Putamen (tissue), 1 donor: ENCODE data around the gene GPANK1.
"Not testable (repeated sequence)": the region's sequence is repeated elsewhere in the genome, so short reads cannot be mapped to it uniquely, and the experiment has no call there.

Experiments
- DNase-seq: peaks from one replicate; pipeline ENCODE4 v3.0.0-alpha.2; 2016; ENCODE audit warnings: low spot score

Gene GPANK1

DNA sequence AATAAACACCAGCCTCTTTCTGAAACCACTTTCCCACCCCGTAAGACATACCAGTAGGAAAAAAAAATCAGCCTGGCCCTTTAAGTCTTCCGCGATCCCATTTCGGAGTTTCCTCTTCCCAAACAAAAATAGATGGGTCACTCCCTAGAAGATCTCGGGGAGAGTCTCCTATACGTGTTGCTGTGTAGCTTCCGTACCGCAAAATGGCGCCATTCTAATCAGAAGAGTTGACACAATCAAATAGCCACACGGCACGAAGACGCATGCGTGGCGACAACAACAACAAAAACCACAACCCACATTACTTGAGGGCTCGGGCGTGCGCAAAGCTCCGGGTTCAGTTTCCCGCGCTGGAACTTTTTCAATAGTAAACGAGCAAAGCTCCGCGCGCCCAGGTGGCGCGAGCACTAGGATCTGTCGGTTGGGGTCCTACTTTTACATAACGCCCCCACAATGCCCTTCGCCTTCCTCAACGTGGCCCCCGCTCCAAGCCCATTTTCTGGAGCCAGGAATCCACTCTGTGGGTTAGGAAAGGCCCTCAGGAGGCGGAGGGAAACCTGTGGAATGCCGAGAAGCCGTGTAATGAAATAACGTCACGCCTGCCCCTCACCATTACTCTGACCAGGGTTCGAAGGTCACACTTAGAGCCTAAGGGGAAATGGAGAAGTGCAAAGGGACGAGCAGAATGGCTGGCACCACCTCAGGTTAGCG lies at the start of gene GPANK1:
GPANK1 (minus strand) TSS at position 208 of the 711 bp plus-strand sequence. CDS start 519 bp downstream, outside the sequence.
- DNase-seq = peak; percentile 95

DNA sequence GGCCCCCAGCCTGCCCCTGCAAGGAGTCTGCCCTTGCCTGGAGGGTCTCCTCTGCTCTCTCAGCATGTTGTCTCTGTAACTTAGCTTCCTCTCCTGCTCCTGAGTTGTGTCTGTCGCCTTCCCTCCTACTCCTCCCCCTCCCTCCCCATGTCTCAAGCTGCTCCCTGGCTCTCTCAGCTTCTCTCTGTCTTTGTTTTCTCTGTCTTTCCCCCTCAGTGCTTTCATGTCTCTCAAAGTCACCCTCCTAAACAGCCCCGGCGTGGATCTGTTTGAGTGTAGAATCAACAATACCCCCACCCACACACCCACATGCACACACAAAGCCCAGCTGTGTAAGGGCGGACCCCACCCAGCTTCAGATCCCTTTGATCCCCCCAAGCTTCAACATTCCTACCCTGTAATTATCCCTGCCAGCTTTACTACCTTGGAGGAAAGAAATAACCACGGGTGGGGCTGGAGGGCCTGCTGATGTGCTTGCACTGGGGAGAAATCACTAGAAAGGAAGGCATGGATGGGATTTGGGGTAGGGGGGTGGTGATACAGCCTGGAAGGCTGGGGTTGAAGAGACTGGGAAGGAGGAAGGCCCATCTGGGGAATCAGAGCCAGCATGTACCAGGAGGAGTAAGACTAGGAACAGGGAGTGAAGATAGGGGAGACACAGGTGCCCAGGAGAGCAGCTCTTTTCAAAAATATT lies 49.3 kb upstream of the GPANK1 start:
- no peak for DNase-seq

DNA sequence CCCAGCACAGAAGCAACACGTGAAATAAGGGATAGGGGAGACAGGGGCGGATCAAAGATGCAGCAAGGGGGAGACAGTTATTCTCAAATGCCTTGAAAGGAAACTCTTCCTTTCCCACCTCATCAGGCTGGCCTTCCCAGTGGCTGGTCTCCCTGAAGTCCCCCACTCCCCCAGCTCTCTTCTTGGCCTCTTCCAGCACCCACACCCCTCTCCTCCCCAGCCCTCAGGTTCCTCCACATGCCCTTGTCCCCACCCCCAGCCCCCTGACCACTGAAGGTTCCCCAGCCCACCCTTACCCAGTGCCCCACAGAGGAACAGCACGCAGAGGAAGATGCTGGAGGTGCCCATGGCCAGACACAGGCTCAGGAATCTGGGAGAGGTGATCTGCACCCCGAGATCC lies 48.7 kb upstream of the GPANK1 start:
- DNase-seq = no peak

DNA sequence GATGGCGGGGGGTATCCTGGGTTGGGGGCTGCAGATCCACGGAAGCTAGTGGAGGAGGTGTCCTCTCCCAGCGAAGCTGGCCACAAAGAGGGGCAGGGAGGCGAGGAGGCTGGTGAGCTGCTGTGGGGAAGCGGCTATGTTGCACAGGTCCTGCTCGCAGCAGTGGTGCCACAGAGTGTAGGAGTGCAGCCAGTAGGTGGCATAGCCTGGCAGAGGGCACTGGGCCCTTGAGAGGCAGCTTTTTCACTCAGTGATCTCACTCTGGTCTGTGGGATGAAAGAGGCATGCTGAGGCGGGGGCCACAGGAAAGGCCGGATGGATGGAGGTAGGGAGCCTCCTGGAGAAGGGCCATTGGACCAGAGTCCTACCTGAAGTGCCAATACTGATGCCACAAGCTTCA lies 47.5 kb upstream of the GPANK1 start:
- no peak for DNase-seq

DNA sequence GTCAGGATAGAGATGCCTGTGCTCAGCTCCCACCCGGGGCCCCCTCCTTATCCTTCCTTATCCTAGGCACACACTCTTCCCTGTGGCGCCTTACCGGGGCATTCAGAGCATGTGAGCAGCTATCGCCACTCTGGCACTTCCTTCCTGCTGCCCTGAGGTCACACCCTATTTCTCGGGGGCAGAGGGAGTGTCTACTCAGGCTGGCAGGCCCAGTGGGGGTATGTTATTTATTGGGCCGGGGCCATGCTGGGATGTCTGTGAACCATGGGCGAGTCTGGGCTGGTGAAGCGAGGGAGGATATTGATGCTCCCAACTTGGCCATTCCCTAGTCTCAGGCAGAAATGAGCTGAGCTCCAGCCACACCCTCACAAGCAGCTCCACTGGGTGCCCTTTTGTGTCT lies 46.4 kb upstream of the GPANK1 start:
- DNase-seq = no peak

DNA sequence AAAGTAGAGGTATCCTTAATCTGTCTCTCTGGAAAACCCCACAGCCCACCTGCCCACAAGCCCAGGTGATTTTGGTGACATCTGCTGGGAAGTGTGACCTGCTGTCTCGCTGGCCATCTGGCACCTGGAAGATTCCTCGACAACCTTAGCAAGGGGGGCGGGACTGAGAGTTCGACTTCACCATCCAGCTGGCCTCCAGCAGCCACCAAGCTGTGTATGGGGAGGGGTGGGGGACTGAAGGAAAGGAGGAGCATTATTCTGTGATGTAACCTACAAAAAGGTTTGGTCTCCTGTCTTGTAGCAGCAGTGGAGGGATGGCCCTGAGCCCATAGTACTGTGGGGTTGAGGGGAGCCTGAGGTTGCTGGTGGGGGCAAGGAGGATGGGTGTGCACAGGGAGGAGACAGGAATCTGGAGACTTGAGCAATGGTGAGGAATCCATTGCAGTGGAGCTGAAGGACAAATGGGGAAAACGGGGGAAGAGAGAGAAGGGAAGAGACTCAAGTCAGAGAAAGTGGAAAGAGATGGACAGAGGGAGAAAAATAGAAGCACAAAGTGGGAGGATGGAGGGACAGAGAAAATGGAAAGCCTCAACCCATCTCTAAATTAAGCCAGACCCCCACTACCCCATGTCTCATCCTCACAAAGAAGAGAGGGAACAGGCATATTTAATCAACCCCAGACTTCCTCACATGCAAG lies 45.9 kb upstream of the GPANK1 start:
- DNase-seq = no peak

DNA sequence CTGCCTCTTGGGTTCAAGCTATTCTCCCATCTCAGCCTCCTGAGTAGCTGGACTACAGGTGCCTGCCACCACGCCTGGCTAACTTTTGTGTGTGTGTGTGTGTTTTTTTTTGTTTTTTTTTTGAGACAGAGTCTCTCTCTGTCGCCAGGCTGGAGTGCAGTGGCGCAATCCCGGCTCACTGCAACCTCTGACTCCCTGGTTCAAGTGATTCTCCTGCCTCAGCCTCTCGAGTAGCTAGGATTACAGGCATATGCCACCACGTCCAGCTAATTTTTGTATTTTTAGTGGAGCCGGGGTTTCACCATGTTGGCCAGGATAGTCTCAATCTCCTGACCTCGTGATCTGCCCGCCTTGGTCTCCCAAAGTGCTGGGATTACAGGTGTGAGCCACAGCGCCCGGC lies 44.4 kb upstream of the GPANK1 start:
- not testable (repeated sequence) for DNase-seq

DNA sequence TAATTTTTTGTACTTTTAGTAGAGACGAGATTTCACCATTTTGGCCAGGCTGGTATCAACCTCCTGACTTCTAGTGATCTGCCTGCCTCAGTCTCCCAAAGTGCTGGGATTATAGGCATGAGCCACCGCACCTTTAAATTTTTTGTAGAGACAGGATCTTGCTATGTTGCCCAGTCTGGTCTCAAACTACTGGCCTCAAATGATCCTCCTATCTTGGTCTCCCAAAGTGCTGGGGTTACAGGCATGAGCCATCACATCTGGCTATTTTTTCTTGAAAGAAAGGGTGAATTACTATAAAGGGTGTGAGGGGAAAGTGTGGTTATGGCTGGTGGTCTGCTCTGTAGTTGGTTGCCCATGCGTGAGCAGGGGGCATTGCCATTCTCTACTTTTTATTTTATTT lies 43.4 kb upstream of the GPANK1 start:
- DNase-seq = no peak

DNA sequence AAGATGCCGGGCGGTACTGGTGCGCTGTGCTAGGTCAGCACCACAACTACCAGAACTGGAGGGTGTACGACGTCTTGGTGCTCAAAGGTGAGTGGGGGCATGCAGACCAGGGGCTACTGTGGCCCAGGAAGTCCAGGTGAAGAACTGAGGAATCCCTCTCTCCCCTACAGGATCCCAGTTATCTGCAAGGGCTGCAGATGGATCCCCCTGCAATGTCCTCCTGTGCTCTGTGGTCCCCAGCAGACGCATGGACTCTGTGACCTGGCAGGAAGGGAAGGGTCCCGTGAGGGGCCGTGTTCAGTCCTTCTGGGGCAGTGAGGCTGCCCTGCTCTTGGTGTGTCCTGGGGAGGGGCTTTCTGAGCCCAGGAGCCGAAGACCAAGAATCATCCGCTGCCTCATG lies 42.9 kb upstream of the GPANK1 start:
- no peak for DNase-seq

DNA sequence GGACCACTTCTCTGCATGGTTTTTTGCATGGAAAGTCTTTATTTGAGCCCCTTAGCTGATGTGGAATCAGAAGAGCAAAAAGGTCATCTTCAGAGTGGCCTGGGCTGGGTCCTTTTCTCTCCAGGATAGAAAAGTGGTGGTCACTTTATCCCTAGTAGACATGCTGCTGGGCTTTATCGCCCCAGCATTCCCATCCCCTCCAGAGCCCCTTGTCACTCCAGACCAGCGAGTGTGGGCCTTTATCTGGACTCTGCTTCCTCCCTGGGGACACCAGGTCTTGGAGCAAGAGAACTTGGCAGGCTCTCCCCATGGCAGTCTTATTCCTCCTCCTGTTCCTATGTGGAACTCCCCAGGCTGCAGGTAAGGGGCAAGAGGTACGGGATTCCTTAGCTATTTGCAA lies 41.8 kb upstream of the GPANK1 start, which contains the start of gene LY6G6F:
LY6G6F (plus strand) TSS at position 268 of the 400 bp plus-strand sequence; CDS start at position 309, 41 bp downstream.
- no peak for DNase-seq

DNA sequence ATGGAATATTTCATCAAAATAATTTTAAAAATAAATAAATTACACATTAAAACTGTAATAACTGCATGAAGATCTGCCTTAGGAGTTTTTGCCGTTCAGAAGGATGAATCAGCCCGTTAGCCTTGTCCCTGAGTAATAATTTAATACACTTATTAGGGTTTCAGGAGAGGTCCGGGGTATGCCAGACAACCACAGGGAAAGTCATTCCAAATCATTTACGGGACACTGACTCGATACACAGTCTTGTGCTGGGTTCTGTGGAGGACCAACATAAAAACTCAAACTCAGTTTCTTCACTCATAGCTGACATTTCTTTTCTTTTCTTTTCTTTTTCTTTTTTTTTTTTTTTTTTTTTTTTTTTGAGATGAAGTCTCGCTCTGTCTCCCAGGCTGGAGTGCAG lies 41.1 kb upstream of the GPANK1 start:
- DNase-seq = no peak

DNA sequence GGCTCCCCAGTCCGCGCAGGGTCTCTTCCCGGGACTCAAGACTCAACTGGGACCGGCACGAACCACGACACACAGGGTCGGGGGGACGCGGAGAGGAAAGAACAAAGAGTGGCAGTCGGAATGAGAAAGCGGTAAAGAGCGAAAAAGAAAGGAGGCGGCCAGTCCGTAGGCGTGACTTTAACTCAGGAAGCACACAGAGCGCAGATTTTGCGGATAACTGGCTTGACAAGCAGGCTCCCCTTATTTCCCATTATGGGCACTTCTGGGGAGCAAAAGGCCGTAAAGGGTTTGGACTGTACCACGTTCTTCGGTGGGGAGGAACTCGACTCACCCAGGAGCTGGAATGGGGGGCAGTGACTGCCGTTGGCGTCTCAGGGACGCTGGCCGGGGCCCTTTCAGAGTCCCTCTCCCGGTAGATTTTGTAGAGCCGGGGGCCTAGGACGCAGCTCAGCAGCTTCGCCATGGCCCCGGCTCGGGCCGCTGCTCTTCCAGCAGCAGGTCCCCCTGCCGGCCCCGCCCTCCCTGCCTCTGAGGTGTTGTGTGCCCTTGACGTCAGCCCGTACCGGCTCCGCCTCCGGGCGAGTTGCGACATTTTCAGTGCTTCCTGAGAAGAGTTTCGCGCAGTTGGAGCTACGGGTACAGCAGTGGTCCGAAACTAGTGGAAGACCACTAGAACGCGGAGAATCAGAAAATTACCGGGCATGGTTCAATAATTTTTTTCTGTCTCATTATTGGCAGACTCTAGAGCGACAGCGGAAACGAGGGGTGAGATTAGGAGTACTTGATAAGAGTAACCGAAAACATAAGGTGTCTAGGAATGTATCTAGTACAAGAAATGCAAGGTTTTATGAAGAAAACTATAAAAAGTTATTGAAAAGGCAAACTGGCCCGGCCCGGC lies 38.3 kb upstream of the GPANK1 start, which contains the start of gene ABHD16A:
ABHD16A (minus strand) TSS at position 506 of the 898 bp plus-strand sequence; CDS start at position 463, 43 bp downstream.
- peak; percentile 99 for DNase-seq

DNA sequence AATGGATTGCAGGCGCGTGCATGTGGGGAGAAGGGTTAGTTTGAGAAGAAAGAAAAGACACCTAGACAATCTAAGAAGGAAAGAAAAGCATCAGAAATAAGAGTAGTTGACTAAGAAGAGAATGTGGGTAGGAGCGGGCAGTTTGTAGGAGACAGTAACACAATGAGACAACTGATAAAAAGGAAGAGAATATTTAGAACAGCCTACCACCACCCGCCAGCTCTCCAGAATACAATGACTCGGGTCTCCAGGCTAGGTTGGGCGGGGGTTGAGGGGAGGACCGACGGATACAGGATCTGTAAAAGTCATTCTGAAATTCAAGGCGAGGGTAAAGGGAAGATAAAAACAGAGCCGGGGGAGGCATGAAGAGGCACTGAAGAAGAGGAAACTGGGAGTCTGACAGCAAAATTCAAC lies 37.6 kb upstream of the GPANK1 start:
- no peak for DNase-seq

DNA sequence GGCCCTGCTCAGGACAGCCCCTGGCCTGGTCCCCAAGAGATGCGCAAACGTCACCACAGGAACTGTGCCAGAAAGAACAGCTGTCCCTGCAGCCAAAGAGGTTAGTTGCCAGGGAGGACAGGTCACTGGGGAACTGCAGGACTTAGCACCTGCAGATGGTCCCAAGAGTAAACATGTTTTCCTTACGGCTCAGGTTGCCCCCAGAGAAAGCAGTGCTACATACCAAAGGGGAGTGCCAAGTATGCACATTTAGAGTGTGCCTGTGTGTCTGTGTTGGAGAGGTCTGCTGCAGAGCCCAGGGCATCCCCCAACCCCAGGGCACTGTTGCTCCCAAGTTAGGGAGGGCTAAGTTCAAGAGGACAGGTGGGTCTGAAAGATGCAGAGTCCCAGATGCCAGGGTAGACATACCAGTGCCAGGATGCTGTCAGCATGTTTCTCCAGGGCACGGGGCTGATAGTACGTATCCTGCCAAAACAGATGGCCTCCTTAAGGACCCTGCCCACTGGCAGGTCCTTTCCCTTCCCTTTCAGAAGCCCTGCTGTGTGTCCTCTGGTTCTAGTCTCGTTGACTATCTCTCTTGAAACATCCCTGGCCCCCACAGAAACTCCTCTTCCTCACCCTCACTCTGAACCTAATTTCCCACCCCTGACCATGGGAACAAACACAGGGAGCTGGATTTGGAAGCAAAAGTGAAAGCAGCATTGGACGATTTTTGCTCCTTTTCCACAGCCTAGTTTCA lies 37.0 kb upstream of the GPANK1 start:
- DNase-seq = no peak

DNA sequence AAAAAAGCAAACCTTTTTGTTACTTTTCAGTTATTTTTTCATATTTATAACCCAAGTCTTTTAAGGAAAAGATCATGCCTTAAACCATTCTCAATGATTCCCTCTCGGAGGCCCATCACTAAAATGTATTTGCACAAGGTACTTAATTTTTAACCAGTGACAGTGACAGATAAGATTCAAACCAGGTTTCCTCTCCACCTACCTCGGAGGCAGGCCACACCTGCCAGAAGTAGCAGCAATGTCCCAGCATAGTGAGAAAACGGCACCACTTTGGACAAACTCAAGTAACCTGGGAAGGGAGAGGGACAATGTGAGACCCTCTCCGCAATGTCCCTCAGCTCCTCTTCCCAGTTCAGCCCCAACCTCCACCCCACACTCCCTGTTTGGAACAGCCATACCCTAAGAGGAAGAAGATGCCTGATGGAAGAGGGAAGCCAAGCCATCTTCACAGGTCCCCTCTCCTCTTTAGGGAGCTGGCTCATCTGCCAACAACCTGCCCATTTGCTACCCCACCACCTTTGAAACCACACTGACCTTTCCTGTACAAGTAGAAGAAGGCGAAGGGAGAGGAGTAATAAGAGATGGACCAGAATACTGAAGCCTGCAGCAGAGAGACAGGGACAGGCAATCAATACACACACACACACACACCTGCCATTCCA lies 36.1 kb upstream of the GPANK1 start:
- no peak for DNase-seq

DNA sequence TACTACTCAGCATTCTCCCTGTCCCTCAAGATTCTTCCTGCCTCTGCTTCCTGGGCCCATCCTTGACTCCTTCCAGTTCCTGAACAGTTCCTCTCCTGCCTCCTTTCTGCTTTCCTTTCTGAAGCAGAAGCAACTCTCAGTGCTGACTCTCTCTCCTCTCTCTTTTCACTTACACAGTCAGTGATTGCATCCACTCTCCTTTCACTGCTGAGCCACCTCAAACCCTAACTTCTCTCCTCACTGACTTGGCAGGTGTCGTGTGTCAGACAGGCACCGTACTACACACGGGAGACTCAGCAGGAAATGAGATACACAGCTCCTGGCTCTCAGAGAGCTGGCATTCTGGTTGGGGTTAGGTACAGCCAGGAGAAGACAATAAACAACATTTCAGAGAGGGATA lies 32.8 kb upstream of the GPANK1 start:
- no peak for DNase-seq

DNA sequence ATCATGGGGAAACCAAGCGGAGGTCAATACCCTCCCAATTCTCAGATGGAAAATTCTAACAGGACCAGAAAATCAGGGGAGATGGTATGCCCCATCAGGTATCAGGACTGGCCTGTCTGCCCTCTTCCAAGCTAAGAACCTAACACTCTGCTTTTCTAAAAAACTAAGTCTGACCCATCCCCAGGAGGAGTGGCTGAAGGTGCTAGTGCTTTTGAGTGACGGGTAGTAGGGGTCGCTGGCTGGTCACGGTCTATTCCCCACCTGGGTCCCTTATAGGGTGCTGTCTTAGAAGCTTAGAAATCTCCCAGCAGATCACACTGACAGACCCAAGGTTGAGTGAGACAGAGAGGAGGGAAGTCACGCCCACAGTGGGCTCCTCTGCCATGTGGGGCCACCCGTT lies 28.7 kb upstream of the GPANK1 start:
- DNase-seq = no peak

DNA sequence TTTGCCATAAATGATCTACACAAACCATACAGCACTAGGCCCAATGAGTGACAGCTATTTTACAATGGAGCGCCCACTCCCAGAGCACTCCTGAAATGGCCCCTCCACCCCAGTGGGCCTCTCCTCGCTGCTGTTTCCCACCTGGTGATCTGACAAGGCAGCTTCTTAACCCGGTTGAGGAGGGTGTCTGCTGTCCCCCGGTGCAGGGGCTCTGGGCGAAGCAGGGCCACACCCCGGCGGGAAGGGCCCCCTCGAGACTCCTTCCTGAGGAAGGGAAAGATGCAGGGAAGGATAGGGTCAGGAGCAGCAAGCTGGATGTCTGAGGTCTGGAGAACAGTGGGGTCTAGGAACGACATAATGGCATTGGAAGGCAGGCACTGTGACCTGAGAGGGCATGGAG lies 28.1 kb upstream of the GPANK1 start:
- DNase-seq = no peak

DNA sequence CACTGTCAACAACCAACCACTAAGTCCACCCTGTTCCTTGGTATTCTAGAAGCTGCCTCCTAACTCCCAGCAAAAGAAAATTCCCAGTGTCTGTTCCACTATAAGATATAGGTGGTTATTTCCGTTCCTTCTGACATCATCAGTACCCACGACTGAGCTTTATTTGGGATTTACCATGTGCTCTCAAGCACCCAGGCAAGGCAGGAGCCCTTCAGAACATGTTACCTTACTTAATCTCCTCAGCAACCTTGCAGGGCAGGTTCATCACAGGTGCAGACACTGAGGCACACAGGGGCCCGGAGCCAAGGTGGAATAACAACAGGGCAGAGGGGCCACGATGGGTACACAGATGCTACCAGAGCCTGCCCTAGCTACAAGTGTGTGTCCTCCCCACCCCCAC lies 27.6 kb upstream of the GPANK1 start:
- peak; percentile 67 for DNase-seq

DNA sequence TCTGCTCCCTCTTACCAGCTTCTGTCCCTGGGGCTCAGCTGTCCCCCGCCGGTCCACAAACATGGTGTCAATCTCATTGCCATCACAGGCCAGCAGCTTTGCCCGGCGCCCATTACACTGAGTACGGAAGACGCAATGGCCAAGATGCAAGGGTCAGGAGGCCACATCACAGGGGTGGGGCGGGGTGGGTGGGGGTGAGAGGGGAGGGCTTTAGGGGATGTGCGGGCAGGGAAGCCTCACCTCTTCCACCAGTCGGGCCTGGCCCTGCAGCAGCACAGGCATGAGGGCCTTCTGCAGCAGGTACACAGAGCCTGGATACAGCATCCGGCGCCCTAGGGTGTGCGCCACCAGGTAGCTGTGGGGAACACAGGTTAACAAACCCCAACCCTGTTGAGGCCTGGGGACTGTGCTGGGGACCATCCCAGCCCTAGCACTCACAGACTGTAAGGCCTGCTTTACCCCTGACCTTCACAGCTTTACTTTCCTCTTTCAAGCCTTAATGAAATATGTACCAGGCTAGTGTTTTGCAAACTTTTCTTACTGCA lies 26.8 kb upstream of the GPANK1 start:
- no peak for DNase-seq
